ENCODE measurements around the gene CBLB. TPM values are rescaled to one million over a fixed set of nuclear protein-coding genes. Genes with fewer than 3 reads are reported as not detected.
"Not testable (repeated sequence)": the region's sequence is repeated elsewhere in the genome, so short reads cannot be mapped to it uniquely, and the experiment has no call there.

CBLB gene
- total and polyA plus RNA-seq, 2 of the 4 experiments (the other 2 are of a cell fraction) = 10.1 to 20.1 TPM

DNA sequence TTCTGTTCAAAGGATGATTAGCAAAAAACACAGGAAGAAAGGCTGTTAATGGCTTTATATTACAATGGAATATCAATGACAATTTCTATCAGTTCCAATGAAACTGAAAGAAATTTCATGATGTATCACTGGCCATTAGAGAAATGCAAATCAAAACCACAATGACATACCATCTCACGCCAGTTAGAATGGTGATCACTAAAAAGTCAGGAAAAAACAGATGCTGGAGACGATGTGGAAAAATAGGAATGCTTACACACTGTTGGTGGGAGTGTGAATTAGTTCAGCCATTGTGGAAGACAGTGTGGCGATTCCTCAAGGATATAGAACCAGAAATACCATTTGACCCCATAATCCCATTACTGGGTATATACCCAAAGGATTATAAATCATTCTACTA lies 53.5 kb downstream of the CBLB start:
- H3K4ac ChIP-seq (ENCODE audit: low read depth, low read length); in situ Hi-C loops (cut with MboI; ENCODE audit: low sequenced_read_pairs); dilution Hi-C loops (cut with HindIII; ENCODE audit: low sequenced_read_pairs, unreplicated experiment); H4K5ac ChIP-seq (ENCODE audit: low read depth, low read length); H4K91ac ChIP-seq (ENCODE audit: insufficient read depth, low read depth, low read length); H3K14ac ChIP-seq (replicated peaks; ENCODE audit: low read depth, low read length); DNase-seq; H2AFZ ChIP-seq (replicated peaks; ENCODE audit: low read length, poor library complexity); CTCF ChIA-PET; H3K27me3 ChIP-seq (ENCODE audit: control insufficient read depth, insufficient read depth, low read length); H3K27ac ChIP-seq (ENCODE audit: insufficient read depth, low read length); H2BK15ac ChIP-seq (ENCODE audit: low read depth, low read length); H2BK120ac ChIP-seq (ENCODE audit: low read depth, low read length); H3K9me3 ChIP-seq (ENCODE audit: control insufficient read depth, insufficient read depth, low read length); H2AK5ac ChIP-seq (ENCODE audit: low read depth, low read length); H3K36me3 ChIP-seq (ENCODE audit: control insufficient read depth, insufficient read depth, low read length); POLR2A ChIA-PET (ENCODE audit: unreplicated experiment); BruUV-seq (replicated peaks); H3K18ac ChIP-seq (ENCODE audit: low read depth, low read length); H3K4me2 ChIP-seq (ENCODE audit: low read depth, low read length); H3K56ac ChIP-seq (ENCODE audit: extremely low read depth, insufficient read depth, low read length); intact Hi-C loops (cut with micrococcal nuclease); H2BK20ac ChIP-seq (ENCODE audit: low read depth, low read length); H3K9me1 ChIP-seq (ENCODE audit: insufficient read depth, low read length); H3K4me1 ChIP-seq (ENCODE audit: control insufficient read depth, insufficient read depth, low read length); ATAC-seq (ENCODE audit: low read depth); H3K23ac ChIP-seq (ENCODE audit: low read depth, low read length); H4K8ac ChIP-seq (ENCODE audit: low read depth in 2 of 2, low read length in 2 of 2); H2AK9ac ChIP-seq (replicated peaks; ENCODE audit: low read depth, low read length, poor library complexity); H2BK5ac ChIP-seq (ENCODE audit: low read depth, low read length, poor library complexity, severe bottlenecking); H3K4me3 ChIP-seq (ENCODE audit: insufficient read depth, low read depth, low read length); H4K20me1 ChIP-seq (ENCODE audit: insufficient read depth, low read length); H3K9ac ChIP-seq (ENCODE audit: low read depth, low read length): not testable (repeated sequence)
- WGBS, 2 experiments (ENCODE audit: extremely low coverage in 2 of 2, insufficient read length in 1 of 2) = no CpG with 5 or more reads among the region's 3 CpGs
- peaks cover 7 to 19% of the 10 kb centered on the region in 2 experiments for H3K79me1 ChIP-seq (ENCODE audit: low read depth in 1 of 2, low read length in 2 of 2)
